OCI-LY1 (cell line): ENCODE data around the gene PLD2.

ENCODE experiments used
- H2AFZ ChIP-seq: fragments of 200-600 bp; sonication (generic), shearing (Covaris generic); 2 replicates; pipeline ENCODE4 v1.6.0; 2014; ENCODE audit warnings: antibody characterized with exemption, mild to moderate bottlenecking, low read length
- H3F3A ChIP-seq: fragments of 200-600 bp; sonication (generic), shearing (Covaris generic); 2 replicates; pipeline ENCODE4 v1.6.0; 2014; ENCODE audit warnings: mild to moderate bottlenecking, antibody characterized with exemption, low read length, moderate library complexity; ENCODE audit not compliant: insufficient read depth
- H3K27ac ChIP-seq: fragments of 200-600 bp; sonication (generic); 2 replicates; pipeline ENCODE4 v1.5.1; 2014; ENCODE audit warnings: low read length, mixed run types, mild to moderate bottlenecking, low read depth; ENCODE audit not compliant: poor library complexity, severe bottlenecking
- H3K27me3 ChIP-seq: fragments of 200-600 bp; sonication (generic); 2 replicates; pipeline ENCODE4 v1.6.0; 2014; ENCODE audit warnings: antibody characterized with exemption, mild to moderate bottlenecking, low read length, moderate library complexity; ENCODE audit not compliant: insufficient read depth
- H3K36me3 ChIP-seq: fragments of 200-600 bp; sonication (generic); 2 replicates; pipeline ENCODE4 v1.6.1; 2014; ENCODE audit warnings: mild to moderate bottlenecking, antibody characterized with exemption, low read length, moderate library complexity, mixed read lengths; ENCODE audit not compliant: insufficient read depth
- H3K4me1 ChIP-seq: fragments of 200-600 bp; sonication (generic); 2 replicates; pipeline ENCODE4 v1.5.1; 2014; ENCODE audit warnings: mild to moderate bottlenecking, low read length, moderate library complexity; ENCODE audit not compliant: insufficient read depth, severe bottlenecking
- H3K4me2 ChIP-seq: fragments of 200-600 bp; sonication (generic), shearing (Covaris generic); 2 replicates; pipeline ENCODE4 v1.6.1; 2014; ENCODE audit warnings: low read length
- H3K4me3 ChIP-seq: fragments of 200-600 bp; sonication (generic); 2 replicates; pipeline ENCODE4 v1.5.1; 2014; ENCODE audit warnings: low read length, low read depth, mild to moderate bottlenecking, mixed read lengths; ENCODE audit not compliant: poor library complexity, severe bottlenecking
- H3K79me2 ChIP-seq: fragments of 200-600 bp; shearing (Covaris generic); 2 replicates; pipeline ENCODE4 v1.6.1; 2016; ENCODE audit warnings: mixed run types, low read length, mixed read lengths; ENCODE audit not compliant: insufficient read depth
- H3K9ac ChIP-seq: fragments of 200-600 bp; sonication (generic), shearing (Covaris generic); 2 replicates; pipeline ENCODE4 v1.6.1; 2014; ENCODE audit warnings: mild to moderate bottlenecking, low read length, mixed read lengths
- H3K9me2 ChIP-seq: fragments of 200-600 bp; sonication (generic), shearing (Covaris generic); 2 replicates; pipeline ENCODE4 v1.6.1; 2014; ENCODE audit warnings: low read depth, mild to moderate bottlenecking, low read length, mixed read lengths
- H3K9me3 ChIP-seq: fragments of 200-600 bp; shearing (Covaris generic); 2 replicates; pipeline ENCODE4 v1.6.1; 2014; ENCODE audit warnings: low read length, mixed read lengths
- H4K20me1 ChIP-seq: fragments of 200-600 bp; sonication (generic), shearing (Covaris generic); 2 replicates; pipeline ENCODE4 v1.6.0; 2016; ENCODE audit warnings: mild to moderate bottlenecking, low read length; ENCODE audit not compliant: insufficient read depth
- EZH2 ChIP-seq: fragments of 200-600 bp; sonication (generic), shearing (Covaris generic); IDR thresholded peaks from 2 replicates; pipeline ENCODE4 v1.8.0; 2017; ENCODE audit warnings: borderline replicate concordance, mixed run types, mild to moderate bottlenecking, antibody characterized with exemption, low read length, moderate library complexity, mixed read lengths
- TF ChIP-seq, protein P1 (sequence below): fragments of 200-600 bp; sonication (generic), shearing (Covaris generic); IDR thresholded peaks from 2 replicates; pipeline ENCODE4 v1.5.1; 2017; ENCODE audit warnings: mild to moderate bottlenecking, antibody characterized with exemption, low read length, moderate library complexity, mixed read lengths

The PLD2 gene

DNA sequence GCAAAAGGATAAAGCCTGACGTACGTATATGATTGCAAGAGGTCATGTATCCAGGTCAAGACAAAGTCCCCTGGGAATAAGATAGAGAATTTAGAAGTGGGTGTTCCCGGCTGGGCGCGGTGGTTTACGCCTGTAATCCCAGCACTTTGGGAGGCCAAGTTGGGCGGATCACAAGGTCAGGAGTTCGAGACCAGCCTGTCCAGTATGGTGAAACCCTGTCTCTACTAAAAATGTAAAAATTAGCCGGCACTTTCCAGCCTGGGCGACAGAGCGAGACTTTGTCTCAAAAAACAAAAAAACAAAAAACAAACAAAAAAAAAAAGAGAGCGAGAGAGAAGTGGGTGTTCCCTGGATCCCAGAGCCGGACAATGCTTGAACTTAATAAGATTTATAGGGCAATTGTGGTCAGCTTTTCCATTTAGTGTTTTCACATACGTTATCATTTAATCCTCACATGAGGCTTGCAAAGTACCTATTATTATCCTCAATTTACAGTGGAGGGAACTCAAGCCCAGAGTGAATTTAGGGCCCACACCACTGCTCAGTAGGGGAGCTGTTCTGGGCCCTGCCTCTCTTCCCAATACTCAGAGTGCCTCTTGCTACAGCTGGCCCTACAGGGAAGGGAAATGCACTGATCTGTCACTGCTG, 18.7 kb upstream of the PLD2 start:
- no peak overlapping the region for H3K9ac ChIP-seq
- no peaks in the 10 kb centered on the region for H3K9me3 ChIP-seq
- H3K79me2 ChIP-seq, result no peaks in the 10 kb centered on the region
- peaks cover 5% of the 10 kb centered on the region; the same call in 1 of the 2 replicates for H3K27me3 ChIP-seq
- H4K20me1 ChIP-seq, result no peaks in the 10 kb centered on the region
- H2AFZ ChIP-seq, result no peak overlapping the region
- no peaks in the 10 kb centered on the region for H3F3A ChIP-seq
- no peaks in the 10 kb centered on the region for H3K9me2 ChIP-seq
- TF ChIP-seq, protein P1, sequence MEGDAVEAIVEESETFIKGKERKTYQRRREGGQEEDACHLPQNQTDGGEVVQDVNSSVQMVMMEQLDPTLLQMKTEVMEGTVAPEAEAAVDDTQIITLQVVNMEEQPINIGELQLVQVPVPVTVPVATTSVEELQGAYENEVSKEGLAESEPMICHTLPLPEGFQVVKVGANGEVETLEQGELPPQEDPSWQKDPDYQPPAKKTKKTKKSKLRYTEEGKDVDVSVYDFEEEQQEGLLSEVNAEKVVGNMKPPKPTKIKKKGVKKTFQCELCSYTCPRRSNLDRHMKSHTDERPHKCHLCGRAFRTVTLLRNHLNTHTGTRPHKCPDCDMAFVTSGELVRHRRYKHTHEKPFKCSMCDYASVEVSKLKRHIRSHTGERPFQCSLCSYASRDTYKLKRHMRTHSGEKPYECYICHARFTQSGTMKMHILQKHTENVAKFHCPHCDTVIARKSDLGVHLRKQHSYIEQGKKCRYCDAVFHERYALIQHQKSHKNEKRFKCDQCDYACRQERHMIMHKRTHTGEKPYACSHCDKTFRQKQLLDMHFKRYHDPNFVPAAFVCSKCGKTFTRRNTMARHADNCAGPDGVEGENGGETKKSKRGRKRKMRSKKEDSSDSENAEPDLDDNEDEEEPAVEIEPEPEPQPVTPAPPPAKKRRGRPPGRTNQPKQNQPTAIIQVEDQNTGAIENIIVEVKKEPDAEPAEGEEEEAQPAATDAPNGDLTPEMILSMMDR, result no peak
- TF ChIP-seq EZH2, result no peak
- no peak overlapping the region for H3K27ac ChIP-seq
- peaks cover 17% of the 10 kb centered on the region for H3K4me1 ChIP-seq
- no peak overlapping the region for H3K4me3 ChIP-seq
- H3K4me2 ChIP-seq, result no peak overlapping the region
- H3K36me3 ChIP-seq, result no peaks in the 10 kb centered on the region

- peak within 1 kb of the TSS; percentile 87; the same call in 1 of the 2 replicates for H2AFZ ChIP-seq
- H3K9me3 ChIP-seq, result no peaks in the 10 kb centered on the region
- H3K79me2 ChIP-seq, result no peaks in the 10 kb centered on the region
- no peaks in the 10 kb centered on the region for H4K20me1 ChIP-seq
- H3K4me1 ChIP-seq, result peaks cover 17% of the 10 kb centered on the region
- no peaks in the 10 kb centered on the region for H3K9me2 ChIP-seq
- peak within 1 kb of the TSS; percentile 72 for H3K9ac ChIP-seq
- peak within 1 kb of the TSS; percentile 68 for H3K4me3 ChIP-seq
- TF ChIP-seq, protein P1, result no peak
- TF ChIP-seq EZH2, result no peak
- H3K27me3 ChIP-seq, result peaks cover 5% of the 10 kb centered on the region; the same call in 1 of the 2 replicates
- H3F3A ChIP-seq, result no peaks in the 10 kb centered on the region
- H3K27ac ChIP-seq, result no peak within 1 kb of the TSS
- no peaks in the 10 kb centered on the region for H3K36me3 ChIP-seq
- peak within 1 kb of the TSS; percentile 100 for H3K4me2 ChIP-seq
These were observed 17.9 kb upstream of the PLD2 start, which contains the start of gene GLTPD2 for GRCh38 chr17:4788807-4789700. Gene GLTPD2, plus strand, starts transcription at chr17:4788964. Its CDS starts 48 bp downstream, at chr17:4789012.

DNA sequence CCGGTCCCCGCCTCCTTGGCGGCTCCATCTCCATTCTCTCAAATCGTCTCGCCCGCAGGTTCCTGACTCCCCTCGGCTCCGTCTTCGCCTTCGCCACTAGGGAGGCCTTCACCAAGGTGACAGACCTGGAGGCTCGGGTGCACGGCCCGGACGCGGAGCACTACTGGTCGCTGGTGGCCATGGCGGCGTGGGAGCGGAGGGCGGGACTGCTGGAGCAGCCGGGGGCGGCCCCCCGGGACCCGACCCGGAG, 17.3 kb upstream of the PLD2 start:
- Histone ChIP-seq H3K36me3 (no peaks in the 10 kb centered on the region), H3K27ac (no peak overlapping the region), H3K79me2 (no peaks in the 10 kb centered on the region), H2AFZ (peak overlapping the region; percentile 87; the same call in 1 of the 2 replicates), H3F3A (no peaks in the 10 kb centered on the region), H3K9ac (peak overlapping the region; percentile 72), H3K4me2 (peak overlapping the region; percentile 100), H3K27me3 (peaks cover 5% of the 10 kb centered on the region; the same call in 1 of the 2 replicates), H3K4me3 (peak overlapping the region; percentile 68), H3K4me1 (peaks cover 17% of the 10 kb centered on the region), H4K20me1 (no peaks in the 10 kb centered on the region), H3K9me3 (no peaks in the 10 kb centered on the region), H3K9me2 (no peaks in the 10 kb centered on the region)
- no peak for TF ChIP-seq EZH2
- TF ChIP-seq, protein P1, result no peak
